ENCODE data around the gene SF3B1. TPM values are rescaled to one million over a fixed set of nuclear protein-coding genes. Genes with fewer than 3 reads are reported as not detected.

The SF3B1 gene
- polyA plus RNA-seq, 2 of the 4 experiments (the other 2 are of a cell fraction): 166 to 400 TPM

DNA sequence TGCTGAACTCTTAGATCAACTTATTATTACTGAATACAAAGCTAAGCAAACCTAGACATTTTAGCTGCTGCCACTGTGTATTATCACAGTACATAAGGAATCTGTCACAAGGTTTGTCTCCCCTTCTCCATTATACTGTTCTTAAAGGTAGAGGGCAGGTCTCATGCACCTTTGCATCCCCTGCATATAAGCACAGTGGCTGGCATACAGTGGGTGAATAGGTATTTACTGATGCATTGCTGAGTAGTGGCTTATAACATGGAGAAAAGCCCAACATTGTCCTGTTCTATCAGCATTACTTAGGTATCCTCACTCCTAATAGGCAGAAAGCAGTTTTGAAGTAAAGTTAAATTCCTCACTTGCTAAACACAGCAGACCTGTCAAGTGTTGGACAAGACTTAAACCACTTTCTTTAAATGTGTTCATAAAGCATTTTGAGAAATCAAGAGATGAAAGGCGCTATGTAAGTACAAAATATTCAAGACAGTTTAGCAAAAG, 43.6 kb downstream of the SF3B1 start:
- no peak for DNase-seq (ENCODE audit: low read depth in 1 of 2, low spot score in 1 of 2)
- CTCF ChIA-PET: interaction anchor here (1.4 kb wide), 1 partner anchor 12 kb away, joined by 4 read pairs; no protein-coding TSS in a partner anchor
- no peaks in the 10 kb centered on the region for H3K4me1 ChIP-seq
- H3K4me2 ChIP-seq: no peak overlapping the region
- H3K27ac ChIP-seq: no peak overlapping the region
- FAIRE-seq: no peak
- 93% methylated on average over 1 of the region's 1 CpG for WGBS (ENCODE audit: missing lambda C conversion rate)
- H3K4me3 ChIP-seq: no peak overlapping the region
- POLR2A ChIA-PET: no interaction called here
- no peak; a peak in 1 of 6 replicates for ATAC-seq
- H3K9me3 ChIP-seq: no peaks in the 10 kb centered on the region
- TF ChIP-seq ZFP36 (IDR thresholded peaks at IDR 0.05; ENCODE audit: borderline replicate concordance, partially characterized antibody) (no peak), ESRRA (IDR thresholded peaks at IDR 0.05; ENCODE audit: borderline replicate concordance, low read length) (no peak), TP53 (CRISPR knock-in tag; IDR thresholded peaks at IDR 0.05) (no peak), CBX8 (IDR thresholded peaks at IDR 0.05) (no peak), FOSB (CRISPR knock-in tag; IDR thresholded peaks at IDR 0.05) (no peak), POLR2A (IDR thresholded peaks at IDR 0.05; ENCODE audit: low read length) (no peak), TFCP2L1 (CRISPR knock-in tag; IDR thresholded peaks at IDR 0.05) (no peak), JUNB (IDR thresholded peaks at IDR 0.05) (no peak), ZNF302 (CRISPR knock-in tag; IDR thresholded peaks at IDR 0.05) (no peak), ZC3H11A (IDR thresholded peaks at IDR 0.05) (no peak)

DNA sequence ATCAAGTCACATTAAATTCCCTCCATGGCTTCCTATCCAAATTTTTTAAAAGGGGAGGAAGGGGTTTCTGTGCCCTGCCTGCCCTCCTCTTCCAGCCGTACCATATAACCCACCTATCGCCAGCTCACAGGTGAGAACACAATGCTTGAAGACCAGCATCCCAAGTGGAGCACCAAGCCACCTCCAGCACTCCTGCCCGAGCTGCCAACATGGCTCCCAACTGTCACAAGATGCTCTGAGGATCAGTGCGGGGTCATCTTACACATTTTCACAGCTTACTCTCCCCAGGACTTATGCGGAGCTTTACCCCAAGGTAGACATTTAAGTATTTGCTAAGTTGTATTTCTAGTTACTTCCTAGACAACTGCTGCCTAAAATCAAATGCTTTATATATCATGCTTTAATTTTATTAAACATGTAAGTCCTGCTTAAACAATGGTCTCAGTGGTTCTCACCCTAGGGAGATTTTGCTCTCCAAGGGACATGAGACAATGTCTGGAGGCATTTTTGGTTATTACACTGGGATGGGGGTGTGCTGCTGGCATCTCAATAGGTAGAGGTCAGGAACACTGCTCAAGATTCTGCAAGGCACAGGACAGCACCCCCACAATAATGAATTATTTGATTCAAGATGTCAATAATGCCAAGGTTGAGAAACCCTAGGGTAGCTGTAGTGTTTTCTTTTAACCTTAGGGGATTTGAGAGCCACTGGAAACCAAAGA, 45.8 kb downstream of the SF3B1 start:
- no peaks in the 10 kb centered on the region for H3K9me3 ChIP-seq
- no peak for DNase-seq (ENCODE audit: low read depth in 1 of 2, low spot score in 1 of 2)
- H3K4me1 ChIP-seq: no peaks in the 10 kb centered on the region
- 93% methylated on average over 5 of the region's 5 CpGs for WGBS (ENCODE audit: missing lambda C conversion rate)
- no peak for FAIRE-seq
- no peak overlapping the region for H3K4me2 ChIP-seq
- ChIA-PET POLR2A (interaction anchor here (0.5 to 1.6 kb wide), 2 partner anchors 27 to 46 kb away, joined by 3 to 4 read pairs; partner anchors contain the start of gene SF3B1), CTCF (interaction anchor here (0.6 to 2.0 kb wide), 3 partner anchors 11 to 220 kb away, joined by 3 to 4 read pairs (median 4); no protein-coding TSS in a partner anchor)
- TF ChIP-seq SMC3 (IDR thresholded peaks at IDR 0.05): no peak
- H3K4me3 ChIP-seq: no peak overlapping the region
- ATAC-seq: no peak
- no peak overlapping the region for H3K27ac ChIP-seq

DNA sequence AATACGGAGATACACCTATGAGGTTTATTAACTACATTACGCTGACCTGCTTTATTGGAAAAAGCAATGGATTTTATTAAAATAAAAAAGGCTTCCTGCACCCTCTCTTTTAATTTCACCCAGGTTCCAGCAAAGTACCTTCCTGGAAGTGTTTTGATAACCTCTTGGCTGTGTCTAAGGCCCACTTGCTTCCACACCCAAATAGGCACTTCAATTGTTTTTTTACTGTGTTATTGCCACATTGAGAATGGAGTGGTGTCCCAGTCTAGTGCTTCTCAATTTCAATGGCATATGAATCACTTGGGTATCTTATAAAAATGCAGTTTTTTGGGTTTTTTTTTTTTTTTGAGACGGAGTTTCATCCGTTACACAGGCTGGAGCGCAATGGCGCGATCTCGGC, 47.6 kb downstream of the SF3B1 start:
- no peak overlapping the region for H3K4me2 ChIP-seq
- CTCF ChIA-PET: no interaction called here
- no peaks in the 10 kb centered on the region for H3K4me1 ChIP-seq
- ATAC-seq: peak in 1 of 2 experiments; percentile 16; a peak in 3 of 6 replicates
- no peak overlapping the region for H3K4me3 ChIP-seq
- no peak for DNase-seq (ENCODE audit: low read depth in 1 of 2, low spot score in 1 of 2)
- no peak overlapping the region for H3K27ac ChIP-seq
- WGBS (ENCODE audit: missing lambda C conversion rate): 85% methylated on average over 8 of the region's 8 CpGs
- no peak for FAIRE-seq
- H3K9me3 ChIP-seq: no peaks in the 10 kb centered on the region
- no peak for TF ChIP-seq POLR2A (IDR thresholded peaks at IDR 0.05; ENCODE audit: low read length)
- no peak for TF ChIP-seq RNF2 (IDR thresholded peaks at IDR 0.05; ENCODE audit: borderline replicate concordance, low read depth)
- no peak for TF ChIP-seq NFE2L2 (conservative IDR thresholded peaks at IDR 0.05; ENCODE audit: low read length)
- TF ChIP-seq, protein P1, sequence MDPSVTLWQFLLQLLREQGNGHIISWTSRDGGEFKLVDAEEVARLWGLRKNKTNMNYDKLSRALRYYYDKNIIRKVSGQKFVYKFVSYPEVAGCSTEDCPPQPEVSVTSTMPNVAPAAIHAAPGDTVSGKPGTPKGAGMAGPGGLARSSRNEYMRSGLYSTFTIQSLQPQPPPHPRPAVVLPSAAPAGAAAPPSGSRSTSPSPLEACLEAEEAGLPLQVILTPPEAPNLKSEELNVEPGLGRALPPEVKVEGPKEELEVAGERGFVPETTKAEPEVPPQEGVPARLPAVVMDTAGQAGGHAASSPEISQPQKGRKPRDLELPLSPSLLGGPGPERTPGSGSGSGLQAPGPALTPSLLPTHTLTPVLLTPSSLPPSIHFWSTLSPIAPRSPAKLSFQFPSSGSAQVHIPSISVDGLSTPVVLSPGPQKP (IDR thresholded peaks at IDR 0.05; ENCODE audit: low read depth, low read length): no peak
- no peak for TF ChIP-seq ESRRA (IDR thresholded peaks at IDR 0.05; ENCODE audit: borderline replicate concordance, low read length)
- no peak for TF ChIP-seq E2F6 (IDR thresholded peaks at IDR 0.05; ENCODE audit: borderline replicate concordance, low read depth)
- TF ChIP-seq, protein P2, sequence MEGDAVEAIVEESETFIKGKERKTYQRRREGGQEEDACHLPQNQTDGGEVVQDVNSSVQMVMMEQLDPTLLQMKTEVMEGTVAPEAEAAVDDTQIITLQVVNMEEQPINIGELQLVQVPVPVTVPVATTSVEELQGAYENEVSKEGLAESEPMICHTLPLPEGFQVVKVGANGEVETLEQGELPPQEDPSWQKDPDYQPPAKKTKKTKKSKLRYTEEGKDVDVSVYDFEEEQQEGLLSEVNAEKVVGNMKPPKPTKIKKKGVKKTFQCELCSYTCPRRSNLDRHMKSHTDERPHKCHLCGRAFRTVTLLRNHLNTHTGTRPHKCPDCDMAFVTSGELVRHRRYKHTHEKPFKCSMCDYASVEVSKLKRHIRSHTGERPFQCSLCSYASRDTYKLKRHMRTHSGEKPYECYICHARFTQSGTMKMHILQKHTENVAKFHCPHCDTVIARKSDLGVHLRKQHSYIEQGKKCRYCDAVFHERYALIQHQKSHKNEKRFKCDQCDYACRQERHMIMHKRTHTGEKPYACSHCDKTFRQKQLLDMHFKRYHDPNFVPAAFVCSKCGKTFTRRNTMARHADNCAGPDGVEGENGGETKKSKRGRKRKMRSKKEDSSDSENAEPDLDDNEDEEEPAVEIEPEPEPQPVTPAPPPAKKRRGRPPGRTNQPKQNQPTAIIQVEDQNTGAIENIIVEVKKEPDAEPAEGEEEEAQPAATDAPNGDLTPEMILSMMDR (IDR thresholded peaks at IDR 0.05): no peak
- TF ChIP-seq EHMT2 (IDR thresholded peaks at IDR 0.05; ENCODE audit: low read depth): no peak
- TF ChIP-seq FOXS1 (CRISPR knock-in tag; IDR thresholded peaks at IDR 0.05): no peak
- no peak for TF ChIP-seq CEBPB (IDR thresholded peaks at IDR 0.05)
- TF ChIP-seq GATA3 (IDR thresholded peaks at IDR 0.05; ENCODE audit: borderline replicate concordance): no peak
- TF ChIP-seq EP300 (IDR thresholded peaks at IDR 0.05): no peak
- POLR2A ChIA-PET: no interaction called here

Measured in A549 (cell line).